Astrocyte (in vitro differentiated cells and primary cell): ENCODE results near the gene B3GNT9. TPM values are rescaled to one million over a fixed set of nuclear protein-coding genes. Genes with fewer than 3 reads are reported as not detected.

ENCODE experiments used
- DNase-seq: peaks from one replicate; pipeline ENCODE4 v3.0.0-alpha.2; 2010; ENCODE audit warnings: low read depth
- FAIRE-seq: peaks from 2 replicates; lab custom pipeline; 2011; peaks lifted over from hg19 to GRCh38; lab: Jason Lieb, UNC
- H2AFZ ChIP-seq: 2 replicates; pipeline ENCODE4 v1.6.0; 2012; ENCODE audit warnings: low read depth, low read length, inconsistent platforms
- H3K27ac ChIP-seq: 2 replicates; pipeline ENCODE4 v1.5.1; 2011; ENCODE audit warnings: low read depth, low read length, inconsistent platforms
- H3K27me3 ChIP-seq: 2 replicates; pipeline ENCODE4 v1.6.0; 2011; ENCODE audit warnings: low read length, inconsistent platforms; ENCODE audit not compliant: insufficient read depth
- H3K36me3 ChIP-seq: 2 replicates; pipeline ENCODE4 v1.5.1; 2011; ENCODE audit warnings: low read length, inconsistent platforms; ENCODE audit not compliant: insufficient read depth
- H3K4me1 ChIP-seq: 2 replicates; pipeline ENCODE4 v1.5.1; 2011; ENCODE audit warnings: low read length, inconsistent platforms; ENCODE audit not compliant: insufficient read depth
- H3K4me2 ChIP-seq: 2 replicates; pipeline ENCODE4 v1.6.0; 2012; ENCODE audit warnings: low read length, inconsistent platforms
- H3K4me3 ChIP-seq: 2 replicates; pipeline ENCODE4 v1.5.1; 2011; ENCODE audit warnings: low read depth, mild to moderate bottlenecking, low read length, inconsistent platforms; ENCODE audit not compliant: insufficient read depth
- H3K79me2 ChIP-seq: 2 replicates; pipeline ENCODE4 v1.6.0; 2012; ENCODE audit warnings: mild to moderate bottlenecking, low read length, inconsistent platforms; ENCODE audit not compliant: insufficient read depth
- H3K9ac ChIP-seq: 2 replicates; pipeline ENCODE4 v1.6.0; 2012; ENCODE audit warnings: mild to moderate bottlenecking, low read length, inconsistent platforms
- H3K9me3 ChIP-seq: 2 replicates; pipeline ENCODE4 v1.5.1; 2012; ENCODE audit warnings: low read depth, mild to moderate bottlenecking, low read length, inconsistent platforms; ENCODE audit not compliant: insufficient read depth
- H4K20me1 ChIP-seq: 2 replicates; pipeline ENCODE4 v1.6.0; 2012; ENCODE audit warnings: low read length, inconsistent platforms; ENCODE audit not compliant: insufficient read depth
- H3K27ac Mint-ChIP-seq: one replicate; pipeline ENCODE4 v1.8.0; 2021; ENCODE audit warnings: mild to moderate bottlenecking, mixed read lengths; ENCODE audit not compliant: unreplicated experiment
- H3K27me3 Mint-ChIP-seq: one replicate; pipeline ENCODE4 v1.8.0; 2021; ENCODE audit warnings: low read depth, mixed read lengths; ENCODE audit not compliant: unreplicated experiment
- H3K36me3 Mint-ChIP-seq: one replicate; pipeline ENCODE4 v1.8.0; 2021; ENCODE audit warnings: low read depth, mixed read lengths; ENCODE audit not compliant: unreplicated experiment
- H3K4me1 Mint-ChIP-seq: one replicate; pipeline ENCODE4 v1.8.0; 2021; ENCODE audit warnings: low read depth, mixed read lengths; ENCODE audit not compliant: unreplicated experiment
- H3K4me3 Mint-ChIP-seq: one replicate; pipeline ENCODE4 v1.8.0; 2021; ENCODE audit warnings: mild to moderate bottlenecking, moderate library complexity, mixed read lengths; ENCODE audit not compliant: unreplicated experiment
- H3K9me3 Mint-ChIP-seq: one replicate; pipeline ENCODE4 v1.8.0; 2021; ENCODE audit warnings: mild to moderate bottlenecking, mixed read lengths; ENCODE audit not compliant: unreplicated experiment
- EZH2 ChIP-seq: IDR thresholded peaks from 2 replicates; pipeline ENCODE4 v1.6.1; 2012; ENCODE audit warnings: mild to moderate bottlenecking, low read length, inconsistent platforms; ENCODE audit not compliant: insufficient read depth
- total RNA-seq: library from RNA; stranded (reverse); gene quantifications from 2 replicates; pipeline ENCODE4 v1.2.1, GENCODE V29; 2021

B3GNT9 gene
- total RNA-seq, 1 donor from 2014 or later = 7.6 TPM

DNA sequence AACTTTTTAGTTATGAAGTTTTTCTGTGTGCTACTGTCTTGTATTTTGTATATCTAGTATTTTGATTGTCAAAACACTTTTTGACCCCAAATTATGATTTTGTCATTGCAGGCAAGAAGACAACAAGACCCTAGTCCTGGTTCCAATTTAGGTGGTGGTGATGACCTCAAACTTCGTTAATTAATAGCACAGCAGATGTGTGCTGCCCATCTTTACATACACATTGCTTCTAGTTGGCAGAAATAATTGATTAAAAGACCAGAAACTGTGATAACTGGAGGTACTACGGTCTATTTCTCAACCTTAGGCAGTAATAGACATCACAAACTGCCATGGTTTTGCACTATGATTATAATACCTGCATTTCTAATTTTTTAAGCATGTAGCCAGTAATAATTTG is 52.2 kb downstream of the B3GNT9 start:
- Histone ChIP-seq H3K9me3 (no peaks in the 10 kb centered on the region), H3K4me3 (no peak overlapping the region), H3K4me2 (no peak overlapping the region), H4K20me1 (peaks cover 3% of the 10 kb centered on the region), H3K27me3 (no peaks in the 10 kb centered on the region), H3K79me2 (peaks cover 11% of the 10 kb centered on the region), H2AFZ (no peak overlapping the region), H3K27ac (no peak overlapping the region), H3K9ac (no peak overlapping the region), H3K36me3 (peaks cover 17% of the 10 kb centered on the region), H3K4me1 (peaks cover 7% of the 10 kb centered on the region)
- Mint-ChIP-seq H3K4me1 (peaks cover 19% of the 10 kb centered on the region), H3K9me3 (peaks cover 2% of the 10 kb centered on the region), H3K27ac (no peak overlapping the region), H3K36me3 (peaks cover 5% of the 10 kb centered on the region), H3K27me3 (no peaks in the 10 kb centered on the region), H3K4me3 (no peak overlapping the region)
- TF ChIP-seq EZH2 = no peak
- DNase-seq (no peak), FAIRE-seq (no peak)

Other genes starting within 250 kb of the B3GNT9 start
- not detected in 2 replicates for gene CDH16, start 232.1 kb downstream of the B3GNT9 start, total RNA-seq
- 10.2 and 12.1 TPM in 2 replicates for gene RRAD, start 225.5 kb downstream of the B3GNT9 start, total RNA-seq
- 69.5 and 75.6 TPM in 2 replicates for gene CIAO2B, start 216.6 kb downstream of the B3GNT9 start, total RNA-seq
- 22.9 and 28.8 TPM in 2 replicates for gene CES2, start 215.5 kb downstream of the B3GNT9 start, total RNA-seq
- 0.77 and 1.5 TPM in 2 replicates for gene CES3, start 189.7 kb downstream of the B3GNT9 start, total RNA-seq
- gene CES4A, start 162.4 kb downstream of the B3GNT9 start, total RNA-seq = 1.2 TPM in 2 replicates
- 94.8 and 104 TPM in 2 replicates for gene CBFB, start 121.8 kb downstream of the B3GNT9 start, total RNA-seq
- gene PHAF1, start 41.1 kb downstream of the B3GNT9 start, total RNA-seq = 16.1 and 17.1 TPM in 2 replicates
- gene TRADD, start 8.9 kb upstream of the B3GNT9 start, total RNA-seq = 10.1 and 11.0 TPM in 2 replicates
- 5.6 and 6.8 TPM in 2 replicates for gene FBXL8, start 9.0 kb upstream of the B3GNT9 start, total RNA-seq
- 4.4 and 4.5 TPM in 2 replicates for gene HSF4, start 13.7 kb upstream of the B3GNT9 start, total RNA-seq
- 9.5 and 10.9 TPM in 2 replicates for gene NOL3, start 19.5 kb upstream of the B3GNT9 start, total RNA-seq
- gene MATCAP1, start 33.0 kb upstream of the B3GNT9 start, total RNA-seq = 26.1 TPM in 2 replicates
- gene EXOC3L1, start 39.1 kb upstream of the B3GNT9 start, total RNA-seq = 0.45 and 0.62 TPM in 2 replicates
- gene E2F4, start 41.2 kb upstream of the B3GNT9 start, total RNA-seq = 44.7 and 51.2 TPM in 2 replicates
- gene ELMO3, start 48.1 kb upstream of the B3GNT9 start, total RNA-seq = 1.2 and 1.4 TPM in 2 replicates
- 47.5 and 51.6 TPM in 2 replicates for gene TMEM208, start 76.1 kb upstream of the B3GNT9 start, total RNA-seq
- 38.1 and 40.5 TPM in 2 replicates for gene FHOD1, start 96.5 kb upstream of the B3GNT9 start, total RNA-seq
- 2.4 and 2.5 TPM in 2 replicates for gene SLC9A5, start 98.0 kb upstream of the B3GNT9 start, total RNA-seq
- 1.8 and 2.4 TPM in 2 replicates for gene PLEKHG4, start 128.5 kb upstream of the B3GNT9 start, total RNA-seq
- not detected in 2 replicates for gene KCTD19, start 175.7 kb upstream of the B3GNT9 start, total RNA-seq
- gene LRRC36, start 175.8 kb upstream of the B3GNT9 start, total RNA-seq = not detected in 2 replicates
- 0.65 and 0.75 TPM in 2 replicates for gene TPPP3, start 242.5 kb upstream of the B3GNT9 start, total RNA-seq